Hepatocyte (in vitro differentiated cells): Measurements from ENCODE around the gene SNTG2. TPM values are rescaled to one million over a fixed set of nuclear protein-coding genes. Genes with fewer than 3 reads are reported as not detected.

ENCODE experiments used
- DNase-seq: peaks from one replicate; pipeline ENCODE4 v3.0.0-alpha.2; 2016; ENCODE audit warnings: low spot score
- H2AFZ ChIP-seq: fragments of 200-600 bp; sonication (generic); 2 replicates; pipeline ENCODE4 v1.6.0; 2016; ENCODE audit warnings: antibody characterized with exemption, mild to moderate bottlenecking
- H3K27ac ChIP-seq: fragments of 200-600 bp; sonication (generic); 2 replicates; pipeline ENCODE4 v1.5.1; 2016; ENCODE audit warnings: mild to moderate bottlenecking
- H3K27me3 ChIP-seq: fragments of 200-600 bp; sonication (generic); 2 replicates; pipeline ENCODE4 v1.6.1; 2016
- H3K36me3 ChIP-seq: fragments of 200-600 bp; sonication (generic); replicated peaks from 2 replicates; pipeline ENCODE4 v1.5.1; 2016; ENCODE audit warnings: low read depth; ENCODE audit not compliant: insufficient read depth
- H3K4me1 ChIP-seq: fragments of 200-600 bp; sonication (generic); 2 replicates; pipeline ENCODE4 v1.5.1; 2016; ENCODE audit warnings: mild to moderate bottlenecking, moderate library complexity; ENCODE audit not compliant: insufficient read depth
- H3K4me2 ChIP-seq: fragments of 200-600 bp; sonication (generic); 2 replicates; pipeline ENCODE4 v1.6.0; 2016
- H3K4me3 ChIP-seq: fragments of 200-600 bp; sonication (generic); 2 replicates; pipeline ENCODE4 v1.5.1; 2016; ENCODE audit warnings: mild to moderate bottlenecking
- H3K79me2 ChIP-seq: fragments of 200-600 bp; sonication (generic); 2 replicates; pipeline ENCODE4 v1.6.0; 2017; ENCODE audit warnings: mild to moderate bottlenecking
- H3K9me2 ChIP-seq: fragments of 200-600 bp; sonication (generic); replicated peaks from 2 replicates; pipeline ENCODE4 v1.6.0; 2017; ENCODE audit warnings: mild to moderate bottlenecking; ENCODE audit not compliant: insufficient read depth
- H3K9me3 ChIP-seq: fragments of 200-600 bp; sonication (generic); 2 replicates; pipeline ENCODE4 v1.5.1; 2016; ENCODE audit warnings: low read depth, mild to moderate bottlenecking
- H4K20me1 ChIP-seq: fragments of 200-600 bp; sonication (generic); 2 replicates; pipeline ENCODE4 v1.6.0; 2016; ENCODE audit warnings: mild to moderate bottlenecking; ENCODE audit not compliant: insufficient read depth, poor library complexity, severe bottlenecking
- EZH2 ChIP-seq: fragments of 200-600 bp; sonication (generic); IDR thresholded peaks from 2 replicates; pipeline ENCODE4 v1.6.1; 2016; ENCODE audit warnings: antibody characterized with exemption, mild to moderate bottlenecking, borderline replicate concordance
- EZH2phosphoT487 ChIP-seq: fragments of 200-600 bp; sonication (generic); IDR thresholded peaks from one replicate; pipeline ENCODE4 v1.6.1; 2018; ENCODE audit warnings: antibody characterized with exemption, mild to moderate bottlenecking, low read depth, moderate library complexity; ENCODE audit not compliant: unreplicated experiment, severe bottlenecking
- WGBS: methylation state at CpG from one replicate; pipeline ENCODE4 v1.1.6; 2016; ENCODE audit warnings: low lambda C conversion rate; ENCODE audit errors: missing lambda C conversion rate; 5-methylcytosine and 5-hydroxymethylcytosine counted together
- polyA plus RNA-seq: library from polyadenylated mRNA; unstranded; fragments of >200 nt; fragmentation: Nextera tagmentation; extraction: Ambion mirVana; gene quantifications from 2 replicates; pipeline ENCODE4 v1.2.1, GENCODE V29; 2016
- total RNA-seq: library from RNA; depleted of rRNA; stranded (reverse); fragments of >200 nt; gene quantifications from 2 replicates; pipeline ENCODE4 v1.2.3, GENCODE V29; 2014
- TF ChIP-seq, protein P1 (sequence below): fragments of 200-600 bp; sonication (generic); IDR thresholded peaks from 2 replicates; pipeline ENCODE4 v1.5.1; 2016; ENCODE audit warnings: antibody characterized with exemption, mild to moderate bottlenecking; ENCODE audit not compliant: poor library complexity

Gene SNTG2
- total and polyA plus RNA-seq, 2 experiments from 2014 or later, result not detected

DNA sequence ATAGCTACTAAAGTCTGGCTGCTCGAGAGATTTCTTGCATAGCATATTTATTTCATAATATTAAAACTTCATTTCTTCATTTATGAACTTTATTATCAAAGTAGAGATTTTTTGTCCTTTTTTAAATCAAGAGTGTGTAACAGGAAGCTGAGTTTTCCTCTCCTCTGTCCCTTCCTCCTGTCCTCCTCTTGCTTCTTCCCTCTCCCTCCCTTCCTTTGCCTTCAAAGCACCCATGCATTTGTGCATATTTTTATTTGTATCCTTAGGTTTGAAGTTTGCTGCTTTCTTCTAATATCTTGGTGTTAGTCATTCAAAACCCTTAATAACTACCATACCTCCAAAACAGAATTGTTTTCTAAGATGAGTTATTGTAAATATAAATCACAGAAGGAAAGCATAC lies 174.6 kb downstream of the SNTG2 start:
- 88% methylated on average over 1 of the region's 1 CpG for WGBS
- Histone ChIP-seq H3K27ac (no peak overlapping the region), H3K79me2 (no peaks in the 10 kb centered on the region), H3K4me1 (no peaks in the 10 kb centered on the region), H3K4me3 (no peak overlapping the region), H2AFZ (no peak overlapping the region), H3K4me2 (no peak overlapping the region), H3K9me3 (no peaks in the 10 kb centered on the region), H4K20me1 (no peaks in the 10 kb centered on the region), H3K36me3 (no peaks in the 10 kb centered on the region), H3K27me3 (no peaks in the 10 kb centered on the region), H3K9me2 (no peaks in the 10 kb centered on the region)
- no peak for TF ChIP-seq EZH2phosphoT487
- TF ChIP-seq EZH2, result no peak
- TF ChIP-seq, protein P1, sequence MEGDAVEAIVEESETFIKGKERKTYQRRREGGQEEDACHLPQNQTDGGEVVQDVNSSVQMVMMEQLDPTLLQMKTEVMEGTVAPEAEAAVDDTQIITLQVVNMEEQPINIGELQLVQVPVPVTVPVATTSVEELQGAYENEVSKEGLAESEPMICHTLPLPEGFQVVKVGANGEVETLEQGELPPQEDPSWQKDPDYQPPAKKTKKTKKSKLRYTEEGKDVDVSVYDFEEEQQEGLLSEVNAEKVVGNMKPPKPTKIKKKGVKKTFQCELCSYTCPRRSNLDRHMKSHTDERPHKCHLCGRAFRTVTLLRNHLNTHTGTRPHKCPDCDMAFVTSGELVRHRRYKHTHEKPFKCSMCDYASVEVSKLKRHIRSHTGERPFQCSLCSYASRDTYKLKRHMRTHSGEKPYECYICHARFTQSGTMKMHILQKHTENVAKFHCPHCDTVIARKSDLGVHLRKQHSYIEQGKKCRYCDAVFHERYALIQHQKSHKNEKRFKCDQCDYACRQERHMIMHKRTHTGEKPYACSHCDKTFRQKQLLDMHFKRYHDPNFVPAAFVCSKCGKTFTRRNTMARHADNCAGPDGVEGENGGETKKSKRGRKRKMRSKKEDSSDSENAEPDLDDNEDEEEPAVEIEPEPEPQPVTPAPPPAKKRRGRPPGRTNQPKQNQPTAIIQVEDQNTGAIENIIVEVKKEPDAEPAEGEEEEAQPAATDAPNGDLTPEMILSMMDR, result no peak
- no peak for DNase-seq

DNA sequence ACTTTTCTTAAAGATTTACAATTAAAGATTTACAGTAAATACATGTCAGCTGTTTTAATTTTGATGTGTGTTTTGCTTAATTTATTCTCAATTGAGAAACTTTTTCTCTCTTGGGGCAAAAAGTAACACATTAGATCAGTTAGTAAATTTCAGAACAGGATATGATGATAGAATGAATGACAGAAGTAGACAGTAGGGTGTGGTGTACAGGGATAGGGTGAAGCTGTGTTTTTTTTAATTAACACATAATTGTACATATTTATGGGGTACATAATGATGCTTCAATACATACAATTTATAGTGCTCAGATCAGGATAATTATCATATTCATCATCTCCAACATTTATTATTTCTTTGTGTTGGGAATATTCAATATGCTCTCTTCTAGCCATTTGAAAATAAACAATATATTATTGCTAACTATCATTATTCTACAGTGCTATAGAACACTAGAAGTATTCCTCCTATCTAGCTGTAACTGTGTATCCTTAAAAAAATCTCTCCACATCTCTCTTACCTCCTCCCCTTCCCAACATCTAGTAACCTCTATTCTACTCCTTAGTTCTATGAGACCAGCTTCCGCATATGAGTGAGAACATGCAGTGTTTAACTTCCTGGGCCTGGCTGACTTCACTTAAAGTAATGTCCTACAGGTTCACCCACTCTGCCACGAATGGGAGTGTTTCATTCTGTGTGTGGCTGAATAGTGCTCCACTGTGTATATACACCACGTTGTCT lies 175.2 kb downstream of the SNTG2 start:
- no peak for TF ChIP-seq EZH2phosphoT487
- TF ChIP-seq, protein P1, result no peak
- no peak for TF ChIP-seq EZH2
- no peak overlapping the region for H3K4me3 ChIP-seq
- H3K9me3 ChIP-seq, result no peaks in the 10 kb centered on the region
- no peak overlapping the region for H3K4me2 ChIP-seq
- no peak overlapping the region for H3K27ac ChIP-seq
- no peaks in the 10 kb centered on the region for H3K79me2 ChIP-seq
- H3K4me1 ChIP-seq, result no peaks in the 10 kb centered on the region
- no peak overlapping the region for H2AFZ ChIP-seq
- H3K9me2 ChIP-seq, result no peaks in the 10 kb centered on the region
- no peak for DNase-seq
- no peaks in the 10 kb centered on the region for H3K36me3 ChIP-seq
- WGBS, result 84% methylated on average over 3 of the region's 3 CpGs
- no peaks in the 10 kb centered on the region for H3K27me3 ChIP-seq
- H4K20me1 ChIP-seq, result no peaks in the 10 kb centered on the region

GRCh38 chr2:1129982-1130381 lies 179.3 kb downstream of the SNTG2 start:
- no peak overlapping the region for H3K4me2 ChIP-seq
- TF ChIP-seq EZH2phosphoT487, result no peak
- TF ChIP-seq EZH2, result no peak
- TF ChIP-seq, protein P1, result no peak
- no peak overlapping the region for H3K27ac ChIP-seq
- no peak overlapping the region for H3K4me3 ChIP-seq
- H4K20me1 ChIP-seq, result no peaks in the 10 kb centered on the region
- no peaks in the 10 kb centered on the region for H3K36me3 ChIP-seq
- H3K9me2 ChIP-seq, result no peaks in the 10 kb centered on the region
- no peak for DNase-seq
- no peak overlapping the region for H2AFZ ChIP-seq
- no peaks in the 10 kb centered on the region for H3K27me3 ChIP-seq
- H3K9me3 ChIP-seq, result no peaks in the 10 kb centered on the region
- H3K79me2 ChIP-seq, result no peaks in the 10 kb centered on the region
- no peaks in the 10 kb centered on the region for H3K4me1 ChIP-seq
